SIG-M5 treated with dmso at 0.1 percent for 504 hours (cell line): ENCODE data around the gene FGD3.

Experiments used
- DNase-seq: peaks from one replicate; lab custom pipeline; 2025; ENCODE audit not compliant: unreplicated experiment; lab: John Stamatoyannopoulos, UW

The FGD3 gene

GRCh38 chr9:92954049-92954861 is 6.9 kb downstream of the FGD3 start:
- DNase-seq = no peak

- DNase-seq = no peak
Observed at GRCh38 chr9:92954886-92955285, 7.6 kb downstream of the FGD3 start.

- DNase-seq = no peak
Observed at GRCh38 chr9:92960561-92961290, 13.4 kb downstream of the FGD3 start.

- no peak for DNase-seq
Observed at GRCh38 chr9:92961627-92962302, 14.4 kb downstream of the FGD3 start.

GRCh38 chr9:92962303-92962649 is 15.0 kb downstream of the FGD3 start:
- no peak for DNase-seq

GRCh38 chr9:92962846-92963245 is 15.5 kb downstream of the FGD3 start:
- DNase-seq = no peak

GRCh38 chr9:92963831-92964606 is 16.7 kb downstream of the FGD3 start:
- peak; percentile 92 for DNase-seq

DNA sequence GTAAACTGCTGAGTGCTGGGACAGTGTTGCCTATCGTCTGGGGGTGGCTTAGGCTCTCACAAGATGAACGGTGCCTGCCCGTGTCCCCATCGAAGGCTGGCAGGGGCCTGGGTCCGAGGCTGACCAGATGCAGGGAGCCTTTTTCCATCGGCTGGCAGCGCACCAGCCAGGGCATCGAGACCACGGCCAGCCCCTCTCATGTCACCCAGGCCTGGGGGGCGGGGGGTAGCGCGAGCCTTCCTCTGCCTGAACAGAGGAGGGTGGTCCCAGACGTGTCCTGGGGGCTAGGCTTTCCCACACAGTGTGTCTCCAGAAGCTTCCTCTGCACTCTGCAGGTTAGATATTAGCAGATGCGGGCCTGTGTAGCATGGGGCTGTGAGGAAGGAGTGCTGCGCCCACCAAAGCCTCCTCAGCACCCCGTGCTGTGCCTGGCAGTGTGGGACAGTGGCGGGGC is 17.3 kb downstream of the FGD3 start:
- no peak for DNase-seq

DNA sequence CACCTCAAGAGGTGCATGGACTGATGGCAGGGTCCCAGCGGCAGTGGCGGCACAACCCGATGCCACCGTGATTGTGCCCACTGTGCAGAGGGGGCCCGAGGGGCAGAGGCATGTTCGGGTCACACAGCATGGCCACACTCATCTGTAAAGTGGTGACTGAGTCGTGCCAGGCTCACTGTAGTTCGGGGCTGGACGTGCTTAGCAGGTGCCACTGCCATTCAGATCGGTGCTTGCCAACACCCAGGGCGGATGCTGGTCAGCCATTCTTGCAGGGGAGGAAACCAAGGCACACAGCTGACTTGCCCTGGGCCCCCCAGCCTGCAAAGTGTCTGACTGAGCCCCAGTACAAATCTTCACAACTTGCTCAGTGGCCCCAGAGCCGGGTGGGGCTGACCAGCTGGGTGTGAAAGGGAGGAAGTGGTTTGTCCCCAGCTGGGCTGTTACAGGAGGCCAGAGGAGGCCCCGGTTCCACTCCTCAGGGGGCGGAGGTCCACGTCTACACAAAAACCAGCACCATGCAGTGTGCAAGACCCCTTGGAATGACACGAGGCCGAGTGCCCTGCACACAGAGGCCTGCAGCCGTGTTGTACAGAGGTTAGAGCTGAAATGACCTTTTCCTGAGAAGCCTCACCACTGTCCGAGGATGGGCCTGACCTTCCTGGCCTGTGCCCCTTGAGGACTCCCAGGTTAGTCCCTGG is 17.9 kb downstream of the FGD3 start:
- peak; percentile 42 for DNase-seq

DNA sequence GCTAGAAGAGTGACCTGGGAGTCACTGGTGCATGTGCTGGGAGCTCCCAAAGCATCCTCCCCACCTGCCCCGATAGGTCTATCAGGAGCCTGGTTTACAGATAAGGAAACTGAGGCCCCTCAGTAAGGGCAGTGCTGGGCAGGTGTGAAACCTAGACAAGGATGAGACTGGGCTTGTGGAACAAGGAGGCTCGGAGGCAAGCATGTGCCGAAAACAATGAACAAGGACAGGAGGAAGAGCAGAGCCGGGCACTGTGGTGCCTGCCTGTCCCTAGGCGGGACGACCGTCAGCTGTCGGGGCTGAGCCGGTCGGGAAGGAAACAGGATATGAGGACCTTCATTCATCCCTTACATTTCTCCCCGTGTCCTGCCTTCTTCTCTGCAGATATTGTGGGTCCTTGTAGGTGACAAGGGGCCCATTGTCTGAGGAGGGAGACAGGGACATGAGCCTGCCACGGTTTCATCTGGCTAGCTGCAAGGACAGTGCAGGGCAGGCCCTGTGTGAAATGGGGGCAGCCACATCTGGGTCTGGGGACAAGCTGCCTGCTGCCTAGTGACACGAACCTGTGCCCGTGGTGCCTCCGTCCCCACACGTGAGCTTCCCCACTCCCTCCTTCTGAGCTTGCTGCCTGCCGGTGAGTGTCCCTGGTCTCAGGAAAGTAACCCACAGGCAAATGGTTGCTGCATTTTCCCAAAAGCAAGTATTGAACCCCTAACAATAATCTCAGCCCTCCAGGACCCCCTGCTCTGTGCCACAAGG is 18.6 kb downstream of the FGD3 start:
- DNase-seq = no peak

DNA sequence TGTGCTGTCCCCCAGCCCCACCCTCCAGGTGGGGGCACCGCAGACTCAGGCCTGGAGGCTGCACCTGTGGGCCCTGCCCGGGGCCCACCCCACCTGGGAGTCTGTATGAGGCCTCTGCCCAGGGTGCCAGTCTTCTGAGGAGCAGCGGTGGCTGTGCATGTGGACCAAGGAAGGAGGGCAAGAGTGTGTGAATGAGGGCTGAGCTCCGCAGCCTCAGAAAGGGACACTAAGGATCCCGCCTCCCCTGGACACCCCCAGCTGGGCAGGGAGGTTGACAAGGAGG is 19.1 kb downstream of the FGD3 start:
- no peak for DNase-seq

GRCh38 chr9:92968081-92968480 is 20.8 kb downstream of the FGD3 start:
- DNase-seq = no peak

DNA sequence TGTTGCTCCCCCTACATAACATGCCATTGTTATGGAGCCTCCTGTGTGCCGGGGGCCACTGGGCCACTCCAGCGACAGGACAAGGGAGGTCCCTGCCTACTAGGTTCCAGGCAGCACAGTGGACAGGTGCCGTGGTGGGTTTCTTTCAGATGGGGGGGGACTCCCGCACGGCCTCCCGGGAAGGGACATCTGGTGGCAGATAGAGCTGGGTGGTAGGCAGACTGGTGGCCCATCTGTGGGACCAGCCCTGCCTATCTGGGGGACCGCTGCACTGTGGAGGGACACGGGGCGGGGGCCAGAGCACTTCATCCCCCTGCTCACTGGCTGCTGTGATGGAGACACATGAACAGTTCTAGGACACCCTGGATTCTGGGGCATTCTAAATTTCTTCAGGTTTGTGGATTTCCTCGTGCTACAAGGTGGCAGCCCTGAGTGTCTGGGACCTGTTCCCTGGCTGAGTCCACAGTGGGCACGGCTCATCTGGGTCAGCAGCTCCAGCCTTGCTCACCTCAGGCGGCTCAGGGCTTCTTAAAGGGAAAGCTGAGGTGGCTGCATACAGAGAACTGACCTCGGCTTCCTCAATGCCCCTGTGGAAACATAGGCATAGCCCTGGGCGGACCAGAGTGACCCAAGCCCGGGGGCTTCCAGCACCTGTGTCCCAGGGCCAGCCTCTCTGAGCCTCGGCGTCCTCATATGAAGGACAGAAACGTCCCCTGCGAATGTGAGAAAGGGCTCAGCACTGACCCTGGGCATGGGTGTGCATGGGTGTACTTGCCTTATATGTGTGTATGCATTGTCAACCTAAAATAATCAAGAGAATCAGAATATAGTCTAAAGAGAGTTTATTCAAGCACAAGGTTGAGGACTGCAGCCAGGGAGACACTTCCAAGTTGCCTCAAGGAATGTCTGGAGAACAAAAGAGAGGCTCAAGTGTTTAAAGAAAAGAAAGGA is 22.5 kb downstream of the FGD3 start:
- DNase-seq = no peak

DNA sequence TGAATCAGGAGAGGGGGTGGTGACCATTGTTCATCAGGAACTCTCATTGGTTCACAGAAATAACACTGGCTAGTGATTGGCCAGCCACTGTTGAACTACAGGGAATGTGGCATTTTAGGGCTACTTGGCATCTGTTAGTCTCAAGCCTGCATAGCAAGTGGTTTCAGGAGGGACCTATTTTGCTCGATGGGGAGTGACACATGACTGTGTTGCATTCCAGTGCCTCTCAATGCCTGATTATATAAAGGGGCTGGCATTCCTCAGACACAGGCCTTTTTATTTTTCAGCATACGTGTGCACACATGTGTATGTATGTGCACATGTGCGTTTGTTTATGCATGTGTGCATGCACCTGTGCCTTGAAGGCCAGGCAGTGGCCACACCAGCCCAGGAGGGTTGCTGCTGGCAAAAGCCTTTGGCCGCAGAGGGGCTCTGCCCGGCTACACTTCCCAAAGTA is 23.2 kb downstream of the FGD3 start:
- peak; percentile 17 for DNase-seq

DNA sequence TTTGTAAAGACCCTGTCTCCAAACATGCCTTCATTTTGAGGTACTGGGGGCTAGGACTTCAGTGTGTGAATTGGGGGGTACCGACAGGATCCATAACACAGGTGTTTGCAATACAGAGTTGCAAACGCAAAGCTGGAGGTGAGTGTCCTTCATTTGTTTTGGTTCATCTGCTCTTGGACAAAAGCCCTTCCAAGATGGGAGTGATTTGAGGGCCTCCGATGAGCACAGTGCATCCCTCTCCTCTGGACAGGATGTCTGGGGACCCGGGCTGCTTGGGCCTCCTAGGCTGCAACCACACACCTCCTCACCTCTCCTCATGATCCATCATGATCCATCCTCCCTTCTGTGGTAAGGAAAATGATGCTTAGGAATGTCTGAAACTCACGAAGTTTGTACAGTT is 23.8 kb downstream of the FGD3 start:
- no peak for DNase-seq

DNA sequence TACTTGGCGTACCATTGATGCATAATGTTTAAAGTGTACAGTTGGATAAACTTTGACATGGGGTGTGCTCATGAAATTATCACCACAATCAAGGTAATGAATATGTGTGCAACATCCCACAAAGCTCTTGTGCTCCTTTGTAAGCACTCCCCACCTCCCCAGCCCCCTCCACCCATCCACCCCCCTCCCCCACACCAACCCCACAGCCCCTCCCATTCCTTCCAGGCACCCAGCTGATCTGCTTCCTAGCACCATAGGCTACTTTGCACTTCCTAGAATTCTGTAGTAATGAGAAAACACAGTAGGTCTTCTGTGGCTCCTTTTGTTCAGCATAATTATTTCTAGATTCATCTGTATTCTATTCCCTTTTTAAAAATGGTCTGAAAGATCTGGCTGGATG is 24.5 kb downstream of the FGD3 start:
- DNase-seq = no peak

- DNase-seq = no peak
Observed at GRCh38 chr9:92973700-92974099, 26.4 kb downstream of the FGD3 start.

GRCh38 chr9:92974161-92974661 is 26.9 kb downstream of the FGD3 start:
- peak; percentile 17 for DNase-seq
